ENCODE measurements around the gene ASTN2. TPM values are rescaled to one million over a fixed set of nuclear protein-coding genes. Genes with fewer than 3 reads are reported as not detected.

Gene ASTN2
- total and polyA plus RNA-seq, 4 donors = 0.57 to 2.9 (median 1.4) TPM

GRCh38 chr9:117081641-117082317 lies 333.1 kb downstream of the ASTN2 start:
- WGBS = 18% methylated on average over 5 of the region's 5 CpGs
- TF ChIP-seq REST (IDR thresholded peaks at IDR 0.05) (no peak), FOXA2 (IDR thresholded peaks at IDR 0.05) (no peak), HNF4A (conservative IDR thresholded peaks at IDR 0.05) (no peak), TAF1 (conservative IDR thresholded peaks at IDR 0.05) (no peak), RXRA (IDR thresholded peaks at IDR 0.05) (no peak), SP1 (IDR thresholded peaks at IDR 0.05) (no peak), NR2F2 (IDR thresholded peaks at IDR 0.05) (no peak), RAD21 (IDR thresholded peaks at IDR 0.05) (no peak), GABPA (IDR thresholded peaks at IDR 0.05 in 1 of 2, conservative IDR thresholded peaks at IDR 0.05 in 1 of 2) (no peak)
- TF ChIP-seq, protein P1, sequence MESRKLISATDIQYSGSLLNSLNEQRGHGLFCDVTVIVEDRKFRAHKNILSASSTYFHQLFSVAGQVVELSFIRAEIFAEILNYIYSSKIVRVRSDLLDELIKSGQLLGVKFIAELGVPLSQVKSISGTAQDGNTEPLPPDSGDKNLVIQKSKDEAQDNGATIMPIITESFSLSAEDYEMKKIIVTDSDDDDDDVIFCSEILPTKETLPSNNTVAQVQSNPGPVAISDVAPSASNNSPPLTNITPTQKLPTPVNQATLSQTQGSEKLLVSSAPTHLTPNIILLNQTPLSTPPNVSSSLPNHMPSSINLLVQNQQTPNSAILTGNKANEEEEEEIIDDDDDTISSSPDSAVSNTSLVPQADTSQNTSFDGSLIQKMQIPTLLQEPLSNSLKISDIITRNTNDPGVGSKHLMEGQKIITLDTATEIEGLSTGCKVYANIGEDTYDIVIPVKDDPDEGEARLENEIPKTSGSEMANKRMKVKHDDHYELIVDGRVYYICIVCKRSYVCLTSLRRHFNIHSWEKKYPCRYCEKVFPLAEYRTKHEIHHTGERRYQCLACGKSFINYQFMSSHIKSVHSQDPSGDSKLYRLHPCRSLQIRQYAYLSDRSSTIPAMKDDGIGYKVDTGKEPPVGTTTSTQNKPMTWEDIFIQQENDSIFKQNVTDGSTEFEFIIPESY (IDR thresholded peaks at IDR 0.05) = no peak
- TF ChIP-seq, protein P2, sequence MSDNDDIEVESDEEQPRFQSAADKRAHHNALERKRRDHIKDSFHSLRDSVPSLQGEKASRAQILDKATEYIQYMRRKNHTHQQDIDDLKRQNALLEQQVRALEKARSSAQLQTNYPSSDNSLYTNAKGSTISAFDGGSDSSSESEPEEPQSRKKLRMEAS (IDR thresholded peaks at IDR 0.05) = no peak
- no peak overlapping the region for H3K9ac ChIP-seq (ENCODE audit: low read depth in 1 of 2, low read length in 2 of 2)
- no peak for DNase-seq (ENCODE audit: low spot score)
- H3K27ac ChIP-seq (ENCODE audit: low read depth in 1 of 2, low read length in 2 of 2) = no peak overlapping the region
- no peaks in the 10 kb centered on the region for H3K27me3 ChIP-seq (ENCODE audit: control insufficient read depth in 4 of 4, insufficient read depth in 4 of 4, low read length in 3 of 4)
- no peaks in the 10 kb centered on the region for H3K36me3 ChIP-seq (ENCODE audit: control insufficient read depth in 4 of 4, insufficient read depth in 3 of 4, low read depth in 1 of 4, low read length in 3 of 4)
- no peaks in the 10 kb centered on the region for H3K4me1 ChIP-seq (ENCODE audit: control insufficient read depth in 4 of 4, insufficient read depth in 4 of 4, low read length in 3 of 4)
- H3K4me3 ChIP-seq (ENCODE audit: low read depth in 1 of 3, low read length in 3 of 3) = no peak overlapping the region
- H3K9me3 ChIP-seq (ENCODE audit: control insufficient read depth in 4 of 4, low read length in 3 of 4) = no peaks in the 10 kb centered on the region

DNA sequence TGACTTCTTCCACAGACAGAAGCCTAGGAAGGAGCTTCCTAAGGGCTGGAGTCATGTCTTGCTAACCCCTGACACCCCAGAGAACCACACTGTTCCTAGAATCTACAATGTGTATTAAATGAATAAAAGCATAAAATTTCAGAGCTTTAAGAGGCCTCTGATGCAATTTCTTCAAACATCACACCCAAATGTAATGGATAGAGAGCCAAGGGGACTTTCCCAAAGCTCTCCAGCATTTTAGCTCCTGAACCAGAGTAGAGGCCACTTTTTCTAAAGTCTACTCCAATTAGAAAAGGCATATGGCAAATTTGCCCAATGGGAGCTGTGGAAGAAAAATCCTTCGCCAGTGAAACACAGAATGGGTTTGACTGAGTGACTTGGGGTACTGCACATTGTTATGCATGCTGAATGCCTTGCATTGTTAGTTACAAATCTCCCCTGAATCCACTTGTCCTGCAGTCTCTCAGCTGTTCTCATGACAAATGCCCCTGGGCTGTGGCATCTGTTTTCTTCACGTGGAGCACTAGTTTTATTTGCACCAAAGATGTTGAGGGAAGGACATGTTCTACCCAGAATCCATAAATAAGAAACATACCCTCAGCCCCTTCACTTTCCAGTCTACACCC lies 334.0 kb downstream of the ASTN2 start:
- Histone ChIP-seq H3K9ac (ENCODE audit: low read depth in 1 of 2, low read length in 2 of 2) (no peak overlapping the region), H3K27me3 (ENCODE audit: control insufficient read depth in 4 of 4, insufficient read depth in 4 of 4, low read length in 3 of 4) (no peaks in the 10 kb centered on the region), H3K4me3 (ENCODE audit: low read depth in 1 of 3, low read length in 3 of 3) (no peak overlapping the region), H3K9me3 (ENCODE audit: control insufficient read depth in 4 of 4, low read length in 3 of 4) (no peaks in the 10 kb centered on the region), H3K27ac (ENCODE audit: low read depth in 1 of 2, low read length in 2 of 2) (no peak overlapping the region), H3K4me1 (ENCODE audit: control insufficient read depth in 4 of 4, insufficient read depth in 4 of 4, low read length in 3 of 4) (no peaks in the 10 kb centered on the region), H3K36me3 (ENCODE audit: control insufficient read depth in 4 of 4, insufficient read depth in 3 of 4, low read depth in 1 of 4, low read length in 3 of 4) (no peaks in the 10 kb centered on the region)
- 45% methylated on average over 2 of the region's 2 CpGs for WGBS
- DNase-seq (ENCODE audit: low spot score) = no peak
- TF ChIP-seq, protein P3, sequence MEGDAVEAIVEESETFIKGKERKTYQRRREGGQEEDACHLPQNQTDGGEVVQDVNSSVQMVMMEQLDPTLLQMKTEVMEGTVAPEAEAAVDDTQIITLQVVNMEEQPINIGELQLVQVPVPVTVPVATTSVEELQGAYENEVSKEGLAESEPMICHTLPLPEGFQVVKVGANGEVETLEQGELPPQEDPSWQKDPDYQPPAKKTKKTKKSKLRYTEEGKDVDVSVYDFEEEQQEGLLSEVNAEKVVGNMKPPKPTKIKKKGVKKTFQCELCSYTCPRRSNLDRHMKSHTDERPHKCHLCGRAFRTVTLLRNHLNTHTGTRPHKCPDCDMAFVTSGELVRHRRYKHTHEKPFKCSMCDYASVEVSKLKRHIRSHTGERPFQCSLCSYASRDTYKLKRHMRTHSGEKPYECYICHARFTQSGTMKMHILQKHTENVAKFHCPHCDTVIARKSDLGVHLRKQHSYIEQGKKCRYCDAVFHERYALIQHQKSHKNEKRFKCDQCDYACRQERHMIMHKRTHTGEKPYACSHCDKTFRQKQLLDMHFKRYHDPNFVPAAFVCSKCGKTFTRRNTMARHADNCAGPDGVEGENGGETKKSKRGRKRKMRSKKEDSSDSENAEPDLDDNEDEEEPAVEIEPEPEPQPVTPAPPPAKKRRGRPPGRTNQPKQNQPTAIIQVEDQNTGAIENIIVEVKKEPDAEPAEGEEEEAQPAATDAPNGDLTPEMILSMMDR (IDR thresholded peaks at IDR 0.05; ENCODE audit: low read depth, low read length, missing input control) = no peak
- TF ChIP-seq FOXA1 (IDR thresholded peaks at IDR 0.05) (no peak), RXRA (IDR thresholded peaks at IDR 0.05) (no peak), FOXA2 (IDR thresholded peaks at IDR 0.05) (no peak), GABPA (IDR thresholded peaks at IDR 0.05 in 1 of 2, conservative IDR thresholded peaks at IDR 0.05 in 1 of 2) (no peak), RAD21 (IDR thresholded peaks at IDR 0.05) (no peak), REST (IDR thresholded peaks at IDR 0.05) (no peak), JUND (IDR thresholded peaks at IDR 0.05) (no peak), HNF4A (conservative IDR thresholded peaks at IDR 0.05) (no peak), EGR1 (IDR thresholded peaks at IDR 0.05; ENCODE audit: low read depth in 2 of 2) (no peak), HNF4G (IDR thresholded peaks at IDR 0.05) (no peak), SP1 (IDR thresholded peaks at IDR 0.05) (no peak)
- TF ChIP-seq, protein P1 (IDR thresholded peaks at IDR 0.05) = no peak
- TF ChIP-seq, protein P2 (IDR thresholded peaks at IDR 0.05) = no peak

All from liver (tissue), 9 donors.